HG02943 (cell line): ENCODE results near the gene OR8B8.
"Not testable (repeated sequence)": the region's sequence is repeated elsewhere in the genome, so short reads cannot be mapped to it uniquely, and the experiment has no call there.

Source experiments
- ATAC-seq: cut with Tn5 transposase; IDR thresholded peaks from one replicate; pipeline ENCODE4 v1.9.1; 2021; ENCODE audit warnings: mild to moderate bottlenecking, low read depth, moderate library complexity; ENCODE audit not compliant: unreplicated experiment

OR8B8 gene

DNA sequence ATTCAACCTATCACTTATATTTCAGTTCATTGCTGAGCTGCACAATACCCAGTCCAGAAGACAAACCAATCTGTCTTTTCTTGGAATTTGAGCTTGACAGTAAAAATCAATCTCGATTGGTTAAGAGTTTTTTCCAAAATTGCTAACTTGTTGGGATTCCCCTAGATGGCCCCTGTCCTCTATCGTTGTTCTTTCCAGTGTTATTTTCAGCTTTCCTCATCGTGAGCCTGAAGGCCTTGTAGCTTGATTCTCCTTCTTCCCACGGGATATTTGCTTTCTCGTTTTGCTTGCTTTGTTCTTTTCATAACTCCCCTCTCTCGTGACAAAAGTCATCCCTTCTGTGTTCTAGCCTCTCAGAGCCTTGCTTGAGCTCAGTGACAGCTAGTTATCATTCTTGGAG is 3.1 kb downstream of the OR8B8 start:
- ATAC-seq = no peak

DNA sequence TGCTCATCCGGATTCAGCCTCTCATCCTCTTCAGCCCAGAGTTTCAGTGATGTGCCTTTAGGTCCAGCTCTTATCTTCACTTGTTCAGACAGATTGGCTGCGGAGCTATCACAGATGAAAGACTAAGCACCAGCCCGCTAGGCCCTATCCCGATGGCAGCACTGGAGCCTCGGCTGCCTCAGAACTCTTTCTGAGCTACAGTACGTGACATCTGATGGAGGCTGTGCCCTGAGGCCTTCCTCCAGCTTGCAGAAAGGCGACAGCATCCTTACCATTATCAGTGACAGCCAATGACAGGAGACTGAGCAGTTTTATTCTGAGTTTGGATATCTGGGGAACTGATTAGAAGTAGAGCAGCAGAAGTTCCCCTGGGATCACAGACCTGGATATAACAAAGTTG is 4.0 kb downstream of the OR8B8 start:
- ATAC-seq = no peak

DNA sequence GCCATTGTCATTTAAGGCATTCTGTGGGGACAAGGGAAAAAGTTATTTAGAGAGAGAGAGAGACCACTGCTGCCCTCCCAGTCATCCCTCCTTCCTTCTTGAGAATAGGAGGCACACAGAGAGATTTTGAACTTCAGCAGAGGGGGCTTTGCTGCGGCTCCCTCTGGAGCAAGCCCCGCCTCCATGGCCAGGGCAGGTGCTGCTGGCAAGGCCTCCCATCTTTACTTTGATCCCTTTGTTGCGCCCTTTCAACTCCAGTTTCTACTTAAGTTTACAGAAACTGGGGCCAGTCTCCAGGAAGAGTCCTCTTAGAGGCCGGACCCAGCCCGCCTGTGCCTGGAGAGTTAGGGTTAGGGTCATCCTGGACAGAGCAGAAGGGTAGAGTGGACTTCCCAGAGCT is 4.4 kb downstream of the OR8B8 start:
- no peak for ATAC-seq

DNA sequence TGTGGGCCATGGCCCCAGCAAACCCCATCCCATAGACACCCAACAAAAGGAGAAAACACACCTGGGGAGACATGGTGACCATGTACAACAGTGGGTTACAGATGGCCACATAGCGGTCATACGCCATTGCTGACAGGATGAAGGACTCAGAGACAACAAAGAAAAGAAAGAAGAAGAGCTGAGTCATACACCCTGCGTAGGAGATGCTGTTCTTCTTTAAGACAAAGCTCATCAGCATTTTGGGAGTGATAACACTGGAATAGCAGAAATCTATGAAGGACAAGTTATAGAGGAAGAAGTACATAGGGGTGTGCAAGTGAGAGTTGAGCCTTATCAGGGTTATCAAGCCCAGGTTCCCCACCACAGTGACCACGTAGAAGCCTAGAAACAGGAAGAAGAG is 4.9 kb downstream of the OR8B8 start:
- ATAC-seq = no peak

DNA sequence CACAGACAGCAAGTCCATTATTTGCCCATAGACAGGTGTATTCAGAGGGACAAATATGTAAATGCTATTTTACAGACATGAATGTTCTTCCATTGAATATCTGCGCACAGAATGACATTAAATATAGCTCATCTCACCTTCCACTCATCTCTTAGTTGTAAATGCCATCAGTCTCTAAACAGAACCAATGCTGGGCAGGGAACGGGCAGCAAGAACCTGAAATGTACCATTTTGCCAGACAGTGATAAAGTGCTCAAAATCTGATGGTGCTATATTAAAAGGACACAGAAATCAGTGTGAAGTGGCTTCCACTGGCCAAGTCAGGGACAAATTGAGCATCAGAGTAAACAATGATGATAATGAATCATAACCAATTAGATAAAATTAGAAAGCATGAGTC is 10.8 kb downstream of the OR8B8 start:
- ATAC-seq = no peak

DNA sequence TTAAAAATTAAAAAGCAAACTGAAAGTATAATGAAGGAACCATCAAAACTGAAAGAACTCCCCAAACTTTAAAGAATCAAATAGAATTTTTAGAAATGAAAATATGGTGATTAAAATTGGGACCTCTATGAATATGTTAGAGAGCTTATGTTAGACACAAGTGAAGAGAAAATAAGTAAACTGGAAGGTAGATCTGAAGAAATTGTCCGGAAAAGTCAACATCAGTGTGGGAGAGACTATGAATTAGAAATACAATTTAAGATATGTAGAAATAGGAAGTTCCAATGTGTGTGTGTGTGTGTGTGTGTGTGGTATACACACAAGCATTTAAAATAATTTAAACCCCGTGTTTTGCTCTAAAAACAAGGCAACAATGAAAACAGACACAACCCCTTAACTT is 15.9 kb downstream of the OR8B8 start:
- ATAC-seq = no peak

DNA sequence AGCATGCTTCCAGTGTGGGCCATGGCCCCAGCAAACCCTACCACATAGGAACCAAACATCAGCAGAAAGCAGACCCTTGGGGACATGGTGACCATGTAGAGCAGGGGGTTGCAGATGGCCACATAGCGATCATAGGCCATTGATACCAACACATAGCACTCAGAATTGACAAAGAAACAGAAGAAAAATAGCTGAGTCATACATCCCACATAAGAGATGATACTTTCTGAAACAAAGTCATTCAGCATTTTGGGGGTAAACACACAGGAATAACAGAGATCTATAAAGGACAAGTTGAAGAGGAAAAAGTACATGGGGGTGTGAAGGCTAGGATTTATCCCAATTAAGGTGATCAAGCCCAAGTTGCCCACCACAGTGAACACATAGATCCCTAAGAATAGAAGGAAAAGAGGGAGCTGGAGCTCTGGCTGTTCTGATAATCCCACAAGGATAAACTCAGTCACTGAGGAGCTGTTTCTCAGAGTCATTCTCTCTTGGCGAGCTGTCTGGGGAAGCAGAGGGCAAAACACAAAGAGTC is 21.0 kb downstream of the OR8B8 start, which contains the start of gene OR8B4:
TSS of gene OR8B4 (minus strand) at position 488 of the 538 bp plus-strand sequence. CDS start at position 488, 0 bp downstream.
- no peak for ATAC-seq

DNA sequence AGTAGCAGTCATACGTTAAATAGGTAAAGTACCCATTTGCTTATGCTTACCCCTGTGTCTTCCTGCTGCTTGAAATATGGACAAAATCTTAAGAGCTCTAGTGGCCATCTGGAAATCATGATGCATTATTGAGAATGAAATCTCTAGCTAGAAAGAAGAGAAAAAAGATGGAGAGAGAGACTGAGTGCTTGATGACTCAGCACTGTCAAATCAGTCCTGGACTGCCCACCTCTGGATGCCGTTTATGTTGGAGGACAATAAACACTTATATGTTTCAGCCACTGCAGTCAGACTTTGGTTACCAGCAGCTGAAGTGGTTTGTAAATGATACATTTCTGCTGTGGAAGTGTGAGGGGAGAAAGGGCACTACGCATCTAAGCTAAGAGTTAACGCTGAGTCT is 24.5 kb downstream of the OR8B8 start:
- no peak for ATAC-seq

DNA sequence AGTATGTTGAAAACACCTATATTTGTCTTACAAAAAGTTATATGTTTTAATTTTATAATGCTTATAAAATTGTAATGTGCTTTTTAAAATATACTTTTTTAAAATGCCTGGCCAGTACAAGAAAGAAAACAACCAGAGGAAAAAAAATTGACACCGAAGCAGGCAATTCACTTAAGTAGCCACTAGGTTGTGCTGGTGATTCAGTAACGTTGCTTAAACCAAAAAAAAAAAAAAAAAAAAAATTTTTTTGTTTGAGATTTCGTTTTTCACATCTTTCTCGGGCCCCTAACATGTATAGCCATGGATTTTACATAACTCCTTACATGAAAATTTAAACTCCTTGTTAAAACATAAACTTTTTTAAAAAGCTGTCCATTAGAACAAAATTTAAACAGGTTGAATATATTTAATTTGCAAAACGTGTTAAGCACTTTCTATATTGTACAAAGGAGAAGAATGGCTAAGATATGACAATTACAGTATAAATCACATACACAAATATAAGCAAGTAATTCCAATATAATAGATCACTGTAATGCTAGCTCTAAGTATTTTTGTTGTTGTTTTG is 30.1 kb downstream of the OR8B8 start:
- ATAC-seq = no peak

DNA sequence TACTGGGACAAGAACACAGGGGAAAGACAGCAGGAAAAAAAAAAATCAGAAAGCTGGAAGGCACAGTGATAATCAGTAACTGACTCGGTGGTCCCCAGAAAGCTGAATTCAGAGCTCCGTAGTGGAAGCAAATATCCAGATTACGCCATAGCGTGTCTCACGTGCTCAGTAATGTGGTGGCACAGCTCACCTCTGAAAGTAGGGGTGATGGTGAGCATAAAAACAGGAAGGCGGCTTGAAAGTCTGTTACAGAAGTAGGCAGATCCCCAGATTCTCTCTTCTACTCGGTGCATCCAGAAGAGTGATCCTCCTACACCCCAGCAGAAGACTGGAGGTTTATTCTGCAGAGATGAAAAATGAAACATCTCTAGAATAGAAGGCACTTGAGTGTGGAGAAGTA is 35.6 kb downstream of the OR8B8 start:
- no peak for ATAC-seq

DNA sequence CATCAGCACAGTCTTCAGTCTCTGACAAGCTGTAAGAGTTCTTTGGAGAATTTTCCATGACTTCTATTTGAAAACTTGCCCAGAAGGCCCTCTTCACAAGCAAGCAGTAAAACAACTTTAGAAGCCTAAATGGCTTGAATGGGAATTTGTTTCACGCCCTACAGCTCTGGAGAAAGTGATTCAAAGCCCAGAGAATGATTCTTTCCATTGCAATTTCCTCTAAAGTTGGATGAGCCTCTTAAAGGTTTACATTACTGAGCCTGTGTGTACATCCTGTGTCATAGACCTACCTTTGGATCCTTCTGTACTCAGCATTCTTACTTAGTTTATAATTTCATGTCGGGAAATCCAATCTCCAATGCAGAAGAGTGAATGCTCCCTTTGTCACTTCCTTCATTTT is 39.9 kb downstream of the OR8B8 start:
- ATAC-seq = no peak

DNA sequence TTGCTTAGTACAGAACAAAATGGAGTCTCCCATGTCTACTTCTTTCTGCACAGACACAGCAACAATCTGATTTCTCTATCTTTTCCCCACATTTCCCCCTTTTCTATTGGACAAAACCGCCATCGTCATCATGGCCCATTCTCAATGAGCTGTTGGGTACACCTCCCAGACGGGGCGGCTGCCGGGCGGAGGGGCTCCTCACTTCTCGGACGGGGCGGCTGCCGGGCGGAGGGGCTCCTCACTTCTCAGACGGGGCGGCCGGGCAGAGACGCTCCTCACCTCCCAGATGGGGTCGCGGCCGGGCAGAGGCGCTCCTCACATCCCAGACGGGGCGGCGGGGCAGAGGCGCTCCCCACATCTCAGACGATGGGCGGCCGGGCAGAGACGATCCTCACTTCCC is 42.3 kb downstream of the OR8B8 start:
- ATAC-seq = not testable (repeated sequence)

DNA sequence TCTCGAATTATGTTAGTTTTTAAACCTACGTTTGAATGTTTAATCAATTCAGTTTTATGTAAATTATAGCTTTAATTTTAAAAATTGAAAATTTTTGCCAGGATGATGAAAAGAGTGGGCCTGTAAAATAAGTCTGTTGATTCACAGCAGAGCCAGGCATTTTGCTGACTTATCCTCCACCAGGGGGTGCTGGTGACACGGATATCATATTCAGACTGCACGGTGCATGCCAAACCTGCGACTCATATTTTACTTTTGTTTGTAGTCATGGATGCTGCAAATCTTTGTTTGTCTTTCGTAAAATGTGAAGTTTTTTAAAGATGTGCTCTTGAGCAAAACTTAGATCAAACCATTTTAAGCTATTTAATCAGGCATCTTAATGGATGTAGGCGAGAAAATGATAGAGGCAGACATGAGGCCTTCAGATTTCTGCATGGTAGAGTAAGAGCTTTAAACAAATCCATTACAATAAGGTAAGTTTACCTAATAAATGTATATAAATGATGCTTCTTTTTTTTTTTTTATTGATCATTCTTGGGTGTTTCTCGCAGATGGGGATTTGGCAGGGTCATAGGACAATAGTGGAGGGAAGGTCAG is 43.1 kb downstream of the OR8B8 start:
- ATAC-seq = peak; percentile 96

DNA sequence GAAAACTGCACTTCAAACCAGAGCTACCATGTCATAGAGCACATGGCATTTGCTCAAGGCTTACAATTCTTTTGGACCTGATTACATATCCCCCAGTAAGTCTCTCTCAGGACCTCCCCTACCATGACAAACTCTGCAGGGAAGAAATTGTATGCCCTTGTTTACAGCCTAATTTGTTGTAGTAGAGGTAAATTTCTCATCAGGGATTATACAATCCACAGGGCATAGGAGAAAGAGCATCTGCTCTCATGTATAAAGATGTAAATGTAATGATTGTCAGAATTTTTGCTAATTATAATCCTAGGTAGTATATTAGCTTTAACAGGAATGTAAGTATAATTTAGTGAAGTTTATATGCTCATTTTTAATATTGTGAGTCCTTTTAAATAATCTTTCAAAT is 46.6 kb downstream of the OR8B8 start, which contains the start of gene OR8B3:
TSS of gene OR8B3 (minus strand) at position 101 of the 400 bp plus-strand sequence. CDS start 1,673 bp downstream, outside the sequence.
- ATAC-seq = no peak

DNA sequence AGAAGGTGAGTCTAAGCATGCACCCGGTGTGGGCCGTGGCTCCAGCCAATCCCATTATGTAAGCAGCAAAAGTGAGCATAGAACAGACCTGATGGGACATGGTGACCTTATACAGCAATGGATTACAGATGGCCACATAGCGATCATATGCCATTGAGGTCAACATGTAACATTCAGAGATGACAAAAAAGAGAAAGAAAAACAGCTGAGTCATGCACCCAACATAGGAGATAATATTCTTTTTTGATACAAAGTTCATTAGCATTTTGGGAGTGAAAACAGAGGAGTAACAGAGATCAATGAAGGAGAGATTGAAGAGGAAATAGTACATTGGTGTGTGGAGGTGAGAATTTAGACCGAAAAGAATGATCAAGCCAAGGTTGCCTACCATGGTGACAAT is 48.6 kb downstream of the OR8B8 start:
- ATAC-seq = not testable (repeated sequence)

DNA sequence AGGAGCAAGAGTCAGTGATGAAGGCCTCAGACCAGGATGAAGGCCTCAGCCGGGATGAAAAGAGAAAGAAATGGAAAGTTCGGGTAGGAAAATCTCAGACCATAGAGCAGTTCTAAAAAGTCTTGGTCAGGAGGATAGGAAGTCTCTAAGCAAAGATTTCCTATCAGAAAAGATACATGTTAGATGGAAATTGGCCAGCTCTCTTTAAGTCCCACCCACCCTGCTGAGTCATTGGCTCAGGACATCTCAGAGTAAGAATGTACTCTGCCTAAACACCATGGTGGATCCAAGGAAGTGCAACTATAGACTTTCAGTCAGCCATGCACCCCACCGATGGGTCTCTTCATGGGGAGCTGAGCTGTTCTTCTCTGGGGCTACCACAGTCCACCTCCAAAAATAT is 51.1 kb downstream of the OR8B8 start:
- no peak for ATAC-seq
